Upper lobe of left lung (tissue), 4 donors: ENCODE results near the gene DOLPP1.

ENCODE experiments used
- CTCF ChIP-seq, 6 experiments: fragments of 450-650 bp in 4 of 6; fragments of 200-600 bp in 2 of 6; sonication (generic) in 2 of 6; IDR thresholded peaks; one replicate each; pipeline ENCODE4 v1.5.1; 2016 to 2019; ENCODE audit warnings: antibody characterized with exemption in 6 of 6
- EP300 ChIP-seq, 4 donors: sonication (generic); formaldehyde crosslinking; IDR thresholded peaks; one replicate each; pipeline ENCODE4 v1.5.1; 2017; ENCODE audit warnings: antibody characterized with exemption in 4 of 4, control low read depth in 2 of 4
- POLR2A ChIP-seq, 4 donors: fragments of 450-650 bp; IDR thresholded peaks; one replicate each; pipeline ENCODE4 v1.5.1; 2016 to 2017; ENCODE audit warnings: antibody characterized with exemption in 4 of 4, mild to moderate bottlenecking in 2 of 4
- POLR2AphosphoS5 ChIP-seq, 2 donors: sonication (generic); formaldehyde crosslinking; IDR thresholded peaks; one replicate each; pipeline ENCODE4 v1.5.1; 2017; ENCODE audit warnings: antibody characterized with exemption in 2 of 2

GRCh38 chr9:129076640-129077037, 4.3 kb upstream of the DOLPP1 start:
- no peak for TF ChIP-seq EP300 (IDR thresholded peaks at IDR 0.05)
- no peak for TF ChIP-seq CTCF (IDR thresholded peaks at IDR 0.05)
- no peak for TF ChIP-seq POLR2AphosphoS5 (IDR thresholded peaks at IDR 0.05)
- TF ChIP-seq POLR2A (IDR thresholded peaks at IDR 0.05): no peak
